Muscle of leg (tissue), 11 donors: ENCODE results near the gene PDF. TPM values are rescaled to one million over a fixed set of nuclear protein-coding genes. Genes with fewer than 3 reads are reported as not detected.

Experiments used
- DNase-seq: peaks from one replicate; pipeline ENCODE4 v3.0.0; 2013
- H3K27ac ChIP-seq: one replicate; pipeline ENCODE4 v1.5.1; 2013; ENCODE audit warnings: mild to moderate bottlenecking, low read length, control low read depth
- H3K27me3 ChIP-seq: one replicate; pipeline ENCODE4 v1.6.1; 2013; ENCODE audit warnings: low read length; ENCODE audit not compliant: control insufficient read depth, insufficient read depth
- H3K36me3 ChIP-seq: one replicate; pipeline ENCODE4 v1.6.1; 2013; ENCODE audit warnings: low read length; ENCODE audit not compliant: control insufficient read depth, insufficient read depth
- H3K4me1 ChIP-seq: one replicate; pipeline ENCODE4 v1.6.1; 2013; ENCODE audit warnings: low read length; ENCODE audit not compliant: control insufficient read depth, insufficient read depth
- H3K4me3 ChIP-seq: one replicate; pipeline ENCODE4 v1.5.1; 2013; ENCODE audit warnings: low read length, control low read depth
- H3K9me3 ChIP-seq: replicated peaks from 2 replicates; pipeline ENCODE4 v1.6.1; 2013; ENCODE audit warnings: low read depth, low read length; ENCODE audit not compliant: control insufficient read depth
- WGBS: methylation state at CpG from one replicate; pipeline ENCODE4 v1.1.5; 2013; ENCODE audit warnings: missing lambda C conversion rate; ENCODE audit not compliant: insufficient coverage; 5-methylcytosine and 5-hydroxymethylcytosine counted together
- polyA plus RNA-seq, 8 donors: library from polyadenylated mRNA; unstranded; fragments of 120-200 nt; gene quantifications; one replicate each; pipeline versions ENCODE4 v1.2.1 to v1.2.3, GENCODE V29; 2013; ENCODE audit warnings: inconsistent platforms in 1 of 8, low replicate concordance in 1 of 8; ENCODE audit not compliant: insufficient read length in 8 of 8, insufficient read depth in 1 of 8
- total RNA-seq: library from RNA; stranded (reverse); fragments of 120-200 nt; gene quantifications from one replicate; pipeline ENCODE4 v1.2.4, GENCODE V29; 2013

The PDF gene
- total and polyA plus RNA-seq, 9 donors, result 5.9 to 8.1 (median 6.5) TPM

DNA sequence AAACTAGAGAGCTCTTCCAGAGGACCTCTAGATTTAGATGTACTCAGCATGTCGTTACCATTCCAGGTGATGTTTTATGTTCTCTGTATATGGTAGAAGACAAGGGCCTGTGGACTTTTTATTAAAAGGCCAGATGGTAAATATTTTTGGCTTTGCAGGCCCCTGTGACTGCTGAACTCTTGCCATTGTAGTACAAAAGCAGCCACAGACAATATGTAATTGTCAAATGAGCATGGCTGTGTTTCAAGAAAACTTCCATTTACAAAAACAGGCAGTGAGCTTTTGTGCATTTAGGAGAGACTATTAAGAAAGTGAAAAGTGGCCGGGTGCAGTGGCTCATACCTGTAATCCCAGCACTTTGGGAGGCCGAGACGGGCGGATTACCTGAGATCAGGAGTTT is 13.8 kb upstream of the PDF start:
- WGBS, result no CpG with 5 or more reads among the region's 5 CpGs
- peaks cover 8% of the 10 kb centered on the region for H3K4me1 ChIP-seq
- H3K36me3 ChIP-seq, result peaks cover 23% of the 10 kb centered on the region
- H3K4me3 ChIP-seq, result no peak overlapping the region
- no peaks in the 10 kb centered on the region for H3K9me3 ChIP-seq
- DNase-seq, result no peak
- H3K27me3 ChIP-seq, result no peaks in the 10 kb centered on the region
- H3K27ac ChIP-seq, result no peak overlapping the region

DNA sequence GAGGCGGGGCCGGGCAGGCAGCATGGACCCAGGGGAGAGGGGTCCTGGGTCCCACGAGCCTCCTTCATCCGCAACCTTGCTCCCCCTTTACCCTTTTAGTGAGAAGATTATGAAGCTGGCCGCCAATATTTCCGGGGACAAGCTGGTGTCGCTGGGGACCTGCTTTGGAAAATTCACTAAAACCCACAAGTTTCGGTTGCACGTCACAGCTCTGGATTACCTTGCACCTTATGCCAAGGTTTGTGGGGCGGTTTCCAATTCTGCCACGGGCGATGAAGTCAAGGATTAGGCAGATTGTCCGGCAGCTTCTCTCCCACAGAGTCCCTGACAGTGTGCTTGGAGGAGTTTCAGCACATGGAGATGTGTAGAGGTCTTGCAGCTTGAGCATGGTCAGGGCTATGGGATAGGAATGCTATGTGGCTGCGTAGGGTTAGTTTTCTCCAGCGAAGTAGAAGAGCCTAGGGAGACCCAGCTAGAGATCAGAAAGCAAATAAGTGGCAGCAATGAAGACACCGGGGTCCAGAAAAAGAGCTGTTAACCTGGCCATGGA is 9.8 kb upstream of the PDF start:
- 10% methylated on average over 11 of the region's 16 CpGs for WGBS
- Histone ChIP-seq H3K27me3 (no peaks in the 10 kb centered on the region), H3K36me3 (peaks cover 33% of the 10 kb centered on the region)

DNA sequence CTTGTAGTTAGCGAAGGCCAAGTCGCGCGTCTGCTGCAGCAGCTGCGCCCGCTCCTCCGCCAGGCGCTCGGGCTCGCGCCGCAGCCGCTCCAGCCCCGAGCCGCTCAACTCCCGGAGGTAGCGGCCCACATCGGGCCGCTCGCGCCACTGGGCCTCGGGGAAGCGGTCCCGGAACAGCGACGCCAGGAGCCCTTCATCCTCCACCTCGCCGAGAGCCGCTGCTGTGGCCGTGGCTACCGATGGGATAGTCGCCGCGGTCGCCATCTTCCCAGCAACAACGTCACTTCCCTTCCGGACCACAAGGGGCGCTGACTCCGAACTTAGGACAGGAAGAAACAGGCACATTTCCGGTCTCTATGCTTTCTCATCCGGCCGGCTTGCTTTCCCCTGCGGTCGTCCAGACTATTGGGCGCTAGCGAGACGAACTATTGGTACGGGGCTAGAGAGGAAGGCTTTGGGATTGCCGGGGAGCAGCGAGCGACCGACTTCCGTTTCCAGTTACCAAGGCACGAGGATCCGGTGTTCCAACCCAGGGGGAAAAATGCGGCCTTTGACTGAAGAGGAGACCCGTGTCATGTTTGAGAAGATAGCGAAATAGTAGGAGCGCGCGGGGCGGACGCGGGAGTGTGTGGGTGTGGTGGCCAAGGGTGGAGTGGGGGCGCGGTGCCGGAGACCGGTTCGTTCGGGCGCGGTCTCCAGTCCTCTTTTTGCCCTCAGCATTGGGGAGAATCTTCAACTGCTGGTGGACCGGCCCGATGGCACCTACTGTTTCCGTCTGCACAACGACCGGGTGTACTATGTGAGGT is 9.1 kb upstream of the PDF start, which contains the start of the genes COG8 and NIP7:
Gene COG8 (minus strand): TSS at position 276 of the 806 bp plus-strand sequence. CDS start 12 bp downstream, at position 264.
Gene NIP7 (plus strand): TSS at position 484 of the 806 bp plus-strand sequence. CDS start 58 bp downstream, at position 542.
- H3K36me3 ChIP-seq, result peaks cover 40% of the 10 kb centered on the region
- peak; percentile 100 for DNase-seq
- under 1% methylated on average over 70 of the region's 77 CpGs for WGBS
- peak within 1 kb of the TSS; percentile 94 for H3K27ac ChIP-seq
- H3K27me3 ChIP-seq, result no peaks in the 10 kb centered on the region
- peak within 1 kb of the TSS; percentile 98 for H3K4me3 ChIP-seq
- peaks cover 16% of the 10 kb centered on the region for H3K4me1 ChIP-seq
- no peaks in the 10 kb centered on the region for H3K9me3 ChIP-seq

More for the DNA sequence above, 9.8 kb upstream of the PDF start:
- Histone ChIP-seq H3K4me1 (peaks cover 16% of the 10 kb centered on the region), H3K9me3 (no peaks in the 10 kb centered on the region), H3K27ac (peak overlapping the region; percentile 94), H3K4me3 (peak overlapping the region; percentile 98)
- DNase-seq, result no peak

- no peak for DNase-seq
- Histone ChIP-seq H3K4me3 (peak overlapping the region; percentile 98), H3K27ac (peak overlapping the region; percentile 94), H3K36me3 (peaks cover 43% of the 10 kb centered on the region), H3K27me3 (no peaks in the 10 kb centered on the region), H3K4me1 (peaks cover 16% of the 10 kb centered on the region), H3K9me3 (no peaks in the 10 kb centered on the region)
- 20% methylated on average over 37 of the region's 46 CpGs for WGBS
Observed at GRCh38 chr16:69338557-69339288, 8.3 kb upstream of the PDF start.

DNA sequence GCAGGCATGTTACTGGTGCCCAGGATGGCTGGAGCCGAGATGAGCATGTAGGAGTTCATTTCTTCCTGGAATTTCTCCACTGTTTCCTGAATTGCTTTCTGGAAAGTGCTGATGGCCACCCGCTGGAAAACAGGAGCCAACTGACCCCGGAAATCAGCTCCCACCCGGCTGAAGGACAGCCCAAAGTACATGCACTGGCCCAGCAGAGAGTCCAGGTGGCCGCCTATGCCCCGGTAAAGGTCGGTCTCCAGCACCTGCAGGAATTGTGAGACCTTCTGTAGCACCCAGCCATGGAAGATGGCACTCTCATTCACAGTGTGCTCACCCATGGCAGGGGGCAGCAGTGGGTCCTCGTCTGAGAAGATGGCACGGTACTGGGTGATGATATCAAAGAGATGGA is 4.3 kb upstream of the PDF start:
- Histone ChIP-seq H3K4me1 (peaks cover 15% of the 10 kb centered on the region), H3K36me3 (peaks cover 45% of the 10 kb centered on the region)
- WGBS, result 93% methylated on average over 9 of the region's 9 CpGs

DNA sequence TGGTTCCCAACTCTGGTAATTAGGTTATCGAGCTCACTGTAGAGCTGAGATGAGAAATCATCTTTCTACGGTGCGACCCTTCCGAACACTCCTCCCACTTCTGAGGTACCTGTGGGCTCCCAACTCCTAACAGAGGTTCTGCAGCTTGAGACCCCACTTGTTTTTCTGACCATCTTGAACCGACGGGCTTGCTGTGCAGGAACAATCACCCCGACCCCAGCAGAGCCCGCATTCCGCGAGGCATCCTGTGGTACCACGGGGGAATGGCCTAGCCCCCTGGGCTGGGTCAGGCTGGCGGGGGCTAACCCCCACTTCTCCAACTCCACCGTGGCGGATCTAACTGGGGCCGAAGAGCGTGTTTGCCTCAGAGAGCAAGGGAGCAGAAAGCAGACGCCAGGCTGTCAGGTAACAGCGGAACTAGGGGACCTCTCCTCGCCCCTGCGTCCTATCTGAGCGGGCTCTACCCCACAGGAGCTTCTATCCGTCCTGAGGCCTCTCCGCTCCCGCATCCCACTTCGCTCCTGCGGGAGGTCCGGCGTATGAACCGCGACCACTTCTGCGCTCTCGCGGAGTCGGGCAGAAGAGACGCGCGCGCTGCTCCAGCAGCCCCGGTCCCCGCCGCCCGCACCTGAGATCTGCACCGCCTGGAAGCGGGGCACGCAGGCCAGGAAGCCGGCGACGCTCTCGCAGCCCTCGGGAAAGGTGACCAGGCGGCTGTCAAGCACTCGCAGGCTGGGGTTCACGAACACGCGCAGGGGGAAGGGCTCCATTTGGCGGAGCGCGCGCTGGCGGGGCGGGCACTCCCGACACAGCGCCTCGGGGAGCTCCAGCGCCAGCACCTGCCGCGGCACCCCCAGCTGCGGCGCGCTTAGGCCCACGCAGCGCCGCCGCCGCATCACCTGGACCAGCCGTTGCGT is 761 bp downstream of the PDF start:
- H3K36me3 ChIP-seq, result peaks cover 54% of the 10 kb centered on the region
- WGBS, result 5% methylated on average over 76 of the region's 77 CpGs
- peaks cover 25% of the 10 kb centered on the region for H3K4me1 ChIP-seq
- H3K27ac ChIP-seq, result no peak overlapping the region
- DNase-seq, result no peak
- no peaks in the 10 kb centered on the region for H3K9me3 ChIP-seq
- H3K4me3 ChIP-seq, result peak overlapping the region; percentile 69
- no peaks in the 10 kb centered on the region for H3K27me3 ChIP-seq

More for the DNA sequence above, 4.3 kb upstream of the PDF start:
- Histone ChIP-seq H3K4me3 (no peak overlapping the region), H3K27ac (no peak overlapping the region), H3K27me3 (no peaks in the 10 kb centered on the region), H3K9me3 (no peaks in the 10 kb centered on the region)
- no peak for DNase-seq

DNA sequence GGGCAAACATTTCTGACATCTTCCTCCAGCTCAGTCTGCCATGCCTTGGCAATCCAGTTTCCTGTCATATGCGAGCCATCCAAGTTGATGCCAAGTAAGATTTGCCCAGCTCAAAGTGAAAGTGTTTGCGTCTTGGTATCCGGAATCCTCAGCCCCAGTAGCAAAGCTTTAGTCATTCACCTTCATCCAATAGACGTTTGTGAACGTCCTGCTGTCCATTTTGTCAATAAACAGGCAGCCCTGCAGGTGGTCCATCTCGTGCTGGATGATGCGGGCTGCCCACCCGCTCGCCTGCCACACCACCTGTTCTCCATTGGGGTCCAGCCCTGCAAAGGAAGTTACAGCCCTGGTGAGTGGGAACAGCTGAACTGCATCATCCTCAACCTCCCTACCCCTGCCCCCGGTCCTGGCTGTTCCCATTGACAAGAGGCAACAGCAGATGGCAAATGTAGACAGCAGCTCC is 1.5 kb downstream of the PDF start:
- Histone ChIP-seq H3K4me1 (peaks cover 27% of the 10 kb centered on the region), H3K4me3 (no peak overlapping the region), H3K9me3 (no peaks in the 10 kb centered on the region), H3K27ac (no peak overlapping the region), H3K27me3 (no peaks in the 10 kb centered on the region), H3K36me3 (peaks cover 54% of the 10 kb centered on the region)
- peak; percentile 27 for DNase-seq
- 61% methylated on average over 10 of the region's 10 CpGs for WGBS

DNA sequence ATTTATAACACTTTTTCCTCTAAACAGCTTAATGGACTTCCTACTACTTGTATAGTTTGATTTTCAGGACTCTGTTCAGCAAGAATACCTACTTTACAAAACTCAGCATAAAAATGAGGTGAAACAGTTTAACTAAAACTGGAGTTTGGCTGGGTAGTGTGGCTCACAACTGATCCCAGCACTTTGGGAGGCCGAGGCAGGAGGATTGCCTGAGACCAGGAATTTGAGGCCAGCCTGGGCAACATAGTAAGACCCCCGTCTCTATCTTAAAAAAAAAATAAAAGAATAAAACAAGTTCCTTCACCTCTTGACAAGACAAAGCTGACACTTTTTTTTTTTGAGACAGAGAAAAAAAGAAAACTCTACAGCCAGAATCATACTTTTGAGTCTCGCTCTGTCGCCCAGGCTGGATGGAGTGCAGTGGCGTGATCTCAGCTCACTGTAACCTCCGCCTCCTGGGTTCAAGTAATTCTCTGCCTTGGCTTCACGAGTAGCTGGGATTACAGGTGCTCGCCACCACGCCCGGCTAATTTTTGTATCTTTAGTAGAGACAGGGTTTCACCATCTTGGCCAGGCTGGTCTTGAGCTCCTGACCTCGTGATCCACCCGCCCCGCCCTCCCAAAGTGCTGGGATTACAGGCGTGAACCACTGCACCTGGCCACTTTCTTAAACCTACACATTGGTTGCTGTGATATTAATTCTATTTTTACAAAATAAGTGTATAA is 2.6 kb downstream of the PDF start:
- peaks cover 27% of the 10 kb centered on the region for H3K4me1 ChIP-seq
- no peak overlapping the region for H3K4me3 ChIP-seq
- H3K36me3 ChIP-seq, result peaks cover 52% of the 10 kb centered on the region

More for the DNA sequence above, 2.6 kb downstream of the PDF start:
- H3K27ac ChIP-seq, result no peak overlapping the region
- no peaks in the 10 kb centered on the region for H3K27me3 ChIP-seq
- DNase-seq, result no peak
- H3K9me3 ChIP-seq, result no peaks in the 10 kb centered on the region
- 87% methylated on average over 3 of the region's 14 CpGs for WGBS
